NAMALWA (cell line): ENCODE results near the gene SERGEF.
"Not testable (repeated sequence)": the region's sequence is repeated elsewhere in the genome, so short reads cannot be mapped to it uniquely, and the experiment has no call there.

Experiments
- DNase-seq: peaks from one replicate; pipeline ENCODE4 v3.0.0-alpha.2; 2015; ENCODE audit warnings: low spot score

SERGEF gene

DNA sequence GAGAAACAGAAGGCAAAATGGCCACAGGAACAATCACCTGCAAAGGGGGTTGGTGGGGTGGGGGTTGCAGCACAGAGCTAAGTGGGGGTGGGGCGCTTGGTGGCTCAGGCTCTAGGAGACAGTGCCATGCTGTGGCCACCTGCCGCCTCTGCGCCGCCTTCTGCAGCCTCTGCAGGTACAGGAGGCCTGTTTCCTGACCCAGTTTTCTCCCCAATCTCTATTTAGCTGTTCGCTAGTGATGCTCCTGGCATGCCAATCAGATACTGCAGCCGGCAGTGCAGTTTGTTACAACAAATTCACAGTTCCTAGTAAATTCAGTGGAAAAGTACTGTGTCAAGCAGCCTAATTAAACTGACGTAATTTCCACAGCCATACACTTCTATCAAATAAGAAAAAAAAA is 106.4 kb downstream of the SERGEF start:
- no peak for DNase-seq

DNA sequence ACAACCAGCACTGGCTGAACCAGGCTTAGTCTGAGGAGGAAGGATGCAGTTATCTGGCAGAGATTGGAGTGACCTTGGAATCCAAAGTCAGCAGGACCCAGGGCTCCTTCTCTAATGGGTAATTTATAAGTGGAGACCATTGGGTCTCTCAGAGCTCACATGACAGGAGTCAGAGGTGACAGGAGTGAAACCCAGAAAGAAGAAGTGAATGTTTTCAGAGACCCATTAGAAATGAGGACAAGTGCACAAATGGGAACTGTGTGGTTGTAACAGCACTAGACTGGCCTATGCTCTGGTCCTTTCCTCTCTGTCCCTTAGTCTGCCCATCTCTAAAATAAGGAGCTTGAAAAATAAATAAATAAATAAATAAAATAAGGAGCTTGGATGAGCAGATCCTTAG is 107.4 kb downstream of the SERGEF start:
- DNase-seq, result no peak

DNA sequence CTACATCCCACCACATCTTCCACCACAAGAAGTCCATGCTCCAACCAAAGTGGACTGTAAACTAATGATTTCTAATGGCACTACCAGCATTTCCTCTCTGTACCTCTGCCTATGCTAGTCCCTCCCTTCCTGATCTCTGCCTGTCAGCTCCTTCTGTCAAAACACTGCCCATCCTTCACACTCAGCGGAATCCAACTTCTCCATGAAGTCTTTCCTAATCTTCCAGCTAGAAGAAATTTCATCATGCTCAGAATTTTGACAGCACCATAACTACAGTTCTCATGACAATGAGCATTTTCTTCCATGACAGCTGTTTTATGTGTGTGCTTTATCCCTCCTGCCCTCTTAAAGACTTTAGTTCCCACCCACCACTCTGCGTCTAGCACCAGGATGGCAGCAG is 111.4 kb downstream of the SERGEF start:
- DNase-seq, result no peak

DNA sequence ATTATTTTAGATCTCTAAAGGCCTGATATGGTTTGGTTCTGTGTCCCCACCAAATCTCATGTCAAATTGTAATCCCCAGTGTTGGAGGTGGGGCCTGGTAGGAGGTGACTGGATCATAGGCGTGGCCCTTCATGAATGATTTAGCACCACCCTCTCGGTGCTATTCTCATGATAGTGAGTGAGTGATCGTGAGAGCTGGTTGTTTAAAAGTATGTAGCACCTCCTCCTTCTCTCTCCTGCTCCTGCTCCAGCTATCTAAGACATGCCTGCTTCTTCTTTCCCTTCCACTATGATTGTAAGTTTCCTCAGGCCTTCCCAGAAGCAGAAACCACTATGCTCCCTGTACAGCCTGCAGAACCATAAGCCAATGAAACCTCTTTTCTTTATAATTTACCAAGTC is 114.1 kb downstream of the SERGEF start:
- no peak for DNase-seq

DNA sequence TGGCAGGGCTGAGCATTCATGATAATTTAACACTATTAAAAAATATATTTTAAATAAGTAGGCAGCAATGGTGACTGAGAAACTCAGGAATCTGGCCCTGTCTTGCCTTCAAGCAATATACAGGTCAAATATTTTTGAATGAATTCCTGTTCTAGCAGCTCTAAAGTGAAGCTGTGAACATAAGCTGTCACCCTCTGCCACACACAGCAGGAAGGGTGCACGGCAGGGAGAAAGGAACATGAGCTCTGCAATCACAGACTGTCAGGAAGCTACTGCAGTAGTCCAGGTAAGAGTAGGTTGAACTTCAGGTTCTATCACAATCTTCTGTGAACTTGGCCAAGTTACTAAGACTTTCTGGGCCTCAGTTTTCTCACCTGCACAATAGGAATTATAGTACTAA is 114.8 kb downstream of the SERGEF start:
- DNase-seq, result no peak

DNA sequence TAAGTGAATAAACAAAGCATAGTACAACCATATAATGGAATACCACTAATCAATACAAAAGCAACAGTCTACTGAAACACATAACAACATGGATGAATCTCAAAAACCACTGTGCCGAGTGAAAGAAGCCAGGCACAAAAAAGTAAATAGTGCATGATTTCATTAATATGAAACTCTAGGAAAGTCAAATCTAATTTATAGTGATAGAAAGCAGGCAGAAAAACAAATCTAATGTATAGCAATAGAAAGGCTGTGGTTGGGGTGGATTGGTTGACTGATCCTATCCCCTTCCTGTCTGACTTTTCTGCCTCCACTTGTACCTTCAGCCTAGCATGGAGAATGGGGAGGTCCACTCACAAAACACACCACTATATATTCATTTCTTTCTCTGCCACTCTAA is 115.4 kb downstream of the SERGEF start:
- DNase-seq, result no peak

DNA sequence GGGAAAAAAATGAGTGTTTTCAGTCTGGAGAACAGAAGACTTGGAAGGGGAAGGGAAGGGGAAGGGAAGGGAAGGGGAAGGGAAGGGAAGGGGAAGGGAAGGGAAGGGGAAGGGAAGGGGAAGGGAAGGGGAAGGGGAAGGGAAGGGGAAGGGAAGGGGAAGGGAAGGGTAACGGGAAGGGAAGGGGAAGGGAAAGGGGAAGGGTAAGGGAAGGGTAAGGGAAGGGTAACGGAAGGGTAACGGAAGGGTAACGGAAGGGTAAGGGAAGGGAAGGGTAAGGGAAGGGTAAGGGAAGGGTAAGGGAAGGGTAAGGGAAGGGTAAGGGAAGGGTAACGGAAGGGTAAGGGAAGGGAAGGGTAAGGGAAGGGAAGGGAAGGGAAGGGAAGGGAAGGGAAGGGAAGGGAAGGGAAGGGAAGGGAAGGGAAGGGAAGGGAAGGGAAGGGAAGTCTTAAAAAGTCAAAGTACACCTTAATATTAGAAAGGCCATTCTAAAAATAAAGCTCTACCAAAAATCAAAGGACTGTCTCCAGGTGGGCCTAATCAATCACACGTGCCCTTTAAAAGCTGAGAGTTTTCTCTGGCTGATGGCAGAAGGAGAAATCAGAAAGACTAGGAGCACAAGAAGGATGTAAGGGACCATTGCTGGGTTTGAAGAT is 116.2 kb downstream of the SERGEF start:
- DNase-seq, result not testable (repeated sequence)

DNA sequence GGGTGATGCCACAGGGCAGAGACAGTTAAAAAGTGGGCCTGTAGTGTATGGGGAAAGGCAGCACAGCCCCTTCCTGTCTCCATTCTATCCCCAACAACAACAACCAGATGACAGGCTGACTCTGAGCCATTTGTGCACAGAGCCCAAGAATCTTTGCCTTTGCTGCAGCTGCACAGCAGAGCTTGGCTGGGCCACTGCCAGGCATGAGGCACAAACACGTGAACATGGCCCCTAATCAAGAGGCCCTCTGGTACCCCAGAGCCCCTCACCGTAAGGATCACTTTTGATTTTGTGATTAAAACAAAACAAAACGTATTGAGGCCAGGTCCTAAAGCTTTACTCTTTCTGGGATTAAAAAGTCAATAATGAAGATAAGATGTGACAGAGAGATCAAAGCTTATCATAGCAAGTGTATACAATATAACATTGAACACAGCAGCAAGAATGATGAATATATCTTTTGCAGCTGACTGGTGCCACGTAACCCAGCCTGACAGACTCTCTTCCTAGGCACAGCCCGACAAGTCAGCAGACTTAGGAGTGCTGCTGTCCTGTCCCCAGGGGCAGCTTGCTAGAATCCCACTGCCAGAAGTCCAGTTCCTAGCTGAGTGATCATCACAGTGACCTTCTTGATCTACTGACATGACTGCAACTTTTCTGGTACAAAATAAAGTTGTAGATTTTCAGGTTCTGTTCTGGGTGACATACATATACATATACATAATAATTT is 117.8 kb downstream of the SERGEF start:
- no peak for DNase-seq

DNA sequence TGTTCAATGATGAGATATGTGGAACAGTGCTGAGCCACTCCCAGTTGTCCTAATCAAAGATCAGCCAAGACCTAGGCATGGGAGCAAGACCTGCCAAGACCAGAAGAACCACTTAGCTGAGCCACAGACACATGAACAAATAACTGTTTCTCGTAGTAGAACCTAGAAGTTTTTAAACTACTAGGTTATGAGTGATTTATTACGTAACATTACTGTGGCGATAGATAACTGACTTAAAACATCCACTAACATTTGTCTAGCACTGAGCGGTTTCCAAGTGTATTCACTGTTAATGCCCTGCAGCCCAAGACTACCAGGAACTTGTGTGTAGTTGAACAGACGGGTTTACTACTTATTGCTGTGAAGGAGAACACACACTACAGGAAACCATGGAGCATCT is 120.4 kb downstream of the SERGEF start:
- no peak for DNase-seq

DNA sequence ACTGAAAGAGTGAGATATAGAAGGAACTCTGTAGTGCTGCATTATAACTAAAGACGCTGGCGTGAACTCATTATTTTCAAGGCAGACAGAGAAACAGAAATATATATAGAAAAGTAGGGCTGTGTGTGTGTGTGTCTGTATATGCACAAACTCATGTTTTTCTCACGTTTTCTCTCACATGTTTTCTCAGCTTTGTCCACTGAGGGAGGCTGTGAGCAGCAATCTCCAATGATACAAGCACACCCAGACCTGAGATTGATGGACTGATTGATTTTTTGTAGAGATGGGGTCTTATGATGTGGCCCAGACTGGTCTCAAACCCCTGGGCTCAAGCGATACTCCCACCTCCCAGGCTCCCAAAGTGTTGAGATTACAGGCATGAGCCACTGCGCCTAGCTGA is 122.5 kb downstream of the SERGEF start:
- DNase-seq, result no peak

DNA sequence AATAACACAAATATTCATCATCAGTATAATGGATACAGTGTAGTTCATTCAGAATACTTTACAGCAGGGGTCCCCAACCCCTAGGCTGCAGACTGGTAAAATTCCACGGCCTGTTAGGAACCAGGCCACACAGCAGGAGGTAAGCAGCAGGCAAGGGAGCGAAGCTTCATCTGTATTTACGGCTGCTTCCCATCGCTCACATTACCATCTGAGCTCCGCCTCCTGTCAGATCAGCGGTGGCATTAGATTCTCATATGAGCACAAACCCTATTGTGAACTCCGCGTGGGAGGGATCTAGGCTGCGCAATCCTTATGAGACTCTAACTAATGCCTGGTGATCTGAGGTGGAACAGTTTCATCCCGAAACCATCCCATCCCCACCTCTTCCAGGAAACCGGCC is 125.1 kb downstream of the SERGEF start:
- no peak for DNase-seq

DNA sequence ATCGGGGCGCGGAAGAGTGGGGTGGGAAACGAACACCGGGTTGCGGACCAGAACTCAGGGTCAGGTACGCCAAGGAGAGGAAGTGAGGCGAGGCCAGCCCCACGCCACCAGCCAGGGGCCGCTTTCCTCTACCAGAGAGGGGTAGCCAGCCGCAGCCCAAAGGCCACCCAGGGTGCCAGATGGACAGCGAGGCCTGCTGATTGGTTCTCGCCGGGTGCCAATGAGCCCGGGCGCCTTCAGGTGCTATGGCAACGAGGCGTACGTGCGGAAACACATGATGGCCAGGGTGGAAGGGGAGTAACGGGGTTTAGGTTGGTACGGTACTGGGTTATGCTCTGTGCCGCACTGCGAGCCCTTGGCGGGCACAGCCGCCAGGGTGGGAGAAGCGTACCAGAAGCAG is 128.9 kb downstream of the SERGEF start:
- DNase-seq, result no peak

DNA sequence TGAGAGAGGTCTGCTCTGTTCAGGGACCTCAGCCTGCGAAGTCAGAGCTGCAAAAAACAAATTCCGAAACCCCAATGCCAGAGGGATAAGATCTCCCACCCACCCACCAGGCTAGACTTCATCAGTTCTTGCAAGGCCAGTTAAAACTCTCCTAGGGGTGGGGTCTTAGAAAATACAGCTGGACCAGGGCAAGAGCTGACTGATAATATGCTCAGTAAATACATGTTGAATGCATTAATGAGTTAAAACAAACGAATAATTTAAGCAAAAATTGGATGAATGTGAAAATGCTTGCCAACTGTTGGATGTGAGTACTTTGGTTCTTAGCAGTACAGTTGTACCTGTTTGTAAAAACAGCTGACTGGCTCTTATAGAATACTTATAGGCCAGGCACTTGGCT is 129.8 kb downstream of the SERGEF start:
- DNase-seq, result no peak

DNA sequence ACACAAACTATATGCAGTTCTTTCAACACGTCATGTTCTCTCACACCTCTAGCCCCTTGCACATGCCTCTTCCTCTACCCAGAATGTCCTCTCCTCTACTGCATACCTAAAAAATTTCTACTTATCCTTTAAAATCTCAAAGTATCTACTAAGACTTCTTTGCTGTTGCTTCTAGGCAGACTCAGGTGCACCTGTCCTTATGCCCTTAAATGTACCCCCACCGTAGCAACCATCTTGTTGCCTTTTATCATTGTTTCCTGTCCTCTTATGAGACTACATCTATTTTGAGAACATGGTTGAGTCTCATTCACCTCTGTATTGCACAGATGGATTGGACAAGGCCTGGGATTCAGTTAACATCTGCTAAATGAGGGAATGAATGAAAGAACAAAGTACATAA is 134.1 kb downstream of the SERGEF start:
- no peak for DNase-seq

DNA sequence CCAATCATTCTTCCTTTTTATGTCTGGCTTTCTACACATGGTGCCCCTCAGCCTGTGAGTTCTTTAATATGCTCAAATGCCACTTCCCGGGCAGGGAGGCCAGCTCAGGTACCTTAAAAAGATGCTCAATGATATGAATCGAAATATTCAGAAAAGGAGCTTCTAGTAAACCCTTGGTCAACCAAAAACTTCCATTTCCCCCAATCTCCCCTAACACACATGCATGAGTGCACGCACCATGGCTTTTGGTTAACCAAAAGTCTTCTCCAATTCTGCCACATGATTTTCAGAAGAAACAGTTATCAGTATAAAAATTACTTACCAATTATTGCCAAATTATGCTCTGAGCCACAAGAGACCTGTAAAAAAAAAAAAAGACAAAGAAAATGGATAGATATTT is 135.0 kb downstream of the SERGEF start:
- DNase-seq, result no peak

DNA sequence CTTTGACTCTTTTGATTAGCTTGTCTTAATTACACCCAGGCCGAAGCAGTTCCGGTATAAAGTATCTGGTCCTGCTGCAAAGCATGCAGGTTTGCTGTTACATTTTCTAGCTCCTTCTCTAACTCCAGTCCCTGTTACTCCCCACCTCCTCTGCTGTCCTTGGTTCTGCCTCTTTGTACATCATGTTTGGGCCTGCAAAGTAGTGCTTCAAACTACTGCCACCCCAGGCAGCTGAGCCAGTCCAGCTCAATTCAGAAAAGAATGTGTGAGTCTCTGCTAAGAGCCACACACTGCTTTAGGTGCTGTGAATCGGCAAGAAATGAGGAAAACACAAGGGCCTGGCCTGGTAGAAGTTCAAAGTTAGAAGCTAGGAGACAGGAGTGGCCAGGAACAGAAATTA is 136.0 kb downstream of the SERGEF start:
- DNase-seq, result no peak

DNA sequence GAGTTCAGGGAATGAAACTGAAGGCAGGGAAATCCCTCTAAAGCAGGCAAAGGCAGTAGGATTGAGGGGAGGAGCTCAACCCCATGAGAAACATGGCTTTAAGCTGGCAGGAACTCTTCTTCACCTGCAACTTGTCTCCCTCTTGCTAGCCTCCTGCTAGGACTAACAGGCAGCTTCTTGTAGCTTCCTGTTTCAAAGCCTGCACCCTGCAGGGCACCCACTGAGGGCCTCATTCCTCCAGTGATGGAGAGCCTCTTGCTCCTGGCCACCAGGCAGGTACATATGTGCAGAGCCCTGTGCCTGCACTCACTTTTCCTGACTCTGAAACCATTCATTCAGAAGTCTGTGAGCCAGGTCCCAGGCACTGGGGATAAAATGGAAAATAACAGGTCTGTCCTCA is 137.0 kb downstream of the SERGEF start:
- no peak for DNase-seq

DNA sequence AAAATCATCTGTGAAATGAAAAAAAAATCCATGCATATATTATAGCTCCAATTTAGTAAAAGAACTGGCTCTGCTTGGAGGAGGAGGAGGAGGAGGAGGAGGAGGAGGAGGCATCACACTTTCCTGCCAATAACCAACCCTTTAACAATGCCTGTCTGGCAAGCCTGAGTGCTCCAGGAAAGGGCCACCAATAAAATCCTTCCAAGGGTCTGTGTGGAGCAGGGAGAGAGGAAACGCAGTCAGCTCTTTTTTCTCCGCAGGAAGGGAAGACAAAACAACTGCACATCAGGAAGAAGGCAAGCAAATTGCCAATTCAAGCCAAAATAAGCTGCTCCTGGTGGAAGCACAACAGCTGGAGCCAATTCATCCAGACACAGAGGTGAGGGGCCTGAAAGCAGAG is 139.3 kb downstream of the SERGEF start:
- no peak for DNase-seq

DNA sequence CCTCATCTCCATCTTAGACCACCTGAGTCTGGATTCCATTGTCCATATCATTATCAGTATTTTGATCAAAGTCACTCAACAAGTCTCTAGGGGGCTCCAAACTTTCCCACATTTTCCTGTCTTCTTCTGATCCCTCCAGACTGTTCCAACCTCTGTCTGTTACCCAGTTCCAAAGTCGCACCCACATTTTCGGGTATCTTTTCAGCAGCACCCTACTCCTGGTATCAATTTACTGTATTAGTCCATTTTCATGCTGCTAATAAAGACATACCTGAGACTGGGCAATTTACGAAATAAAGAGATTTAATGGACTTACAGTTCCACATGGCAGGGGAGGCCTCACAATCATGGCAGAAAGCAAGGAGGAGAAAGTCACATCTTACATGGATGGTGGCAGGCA is 144.4 kb downstream of the SERGEF start:
- DNase-seq, result not testable (repeated sequence)

DNA sequence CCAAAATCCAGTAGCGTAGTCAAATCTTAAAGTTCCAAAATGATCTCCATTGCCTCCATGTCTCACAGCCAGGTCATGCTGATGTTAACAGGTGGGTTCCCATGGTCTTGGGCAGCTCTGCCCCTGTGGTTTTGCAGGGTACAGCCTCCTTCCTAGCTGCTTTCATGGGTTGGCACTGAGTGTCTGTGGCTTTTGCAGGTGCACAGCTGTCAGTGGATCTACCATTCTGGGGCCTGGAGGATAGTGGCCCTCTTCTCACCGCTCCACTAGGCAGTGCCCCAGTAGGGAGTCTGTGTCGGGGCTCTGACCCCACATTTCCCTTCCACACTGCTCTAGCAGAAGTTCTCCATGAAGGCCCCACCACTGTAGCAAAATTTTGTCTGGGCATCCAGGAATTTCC is 145.5 kb downstream of the SERGEF start:
- no peak for DNase-seq

DNA sequence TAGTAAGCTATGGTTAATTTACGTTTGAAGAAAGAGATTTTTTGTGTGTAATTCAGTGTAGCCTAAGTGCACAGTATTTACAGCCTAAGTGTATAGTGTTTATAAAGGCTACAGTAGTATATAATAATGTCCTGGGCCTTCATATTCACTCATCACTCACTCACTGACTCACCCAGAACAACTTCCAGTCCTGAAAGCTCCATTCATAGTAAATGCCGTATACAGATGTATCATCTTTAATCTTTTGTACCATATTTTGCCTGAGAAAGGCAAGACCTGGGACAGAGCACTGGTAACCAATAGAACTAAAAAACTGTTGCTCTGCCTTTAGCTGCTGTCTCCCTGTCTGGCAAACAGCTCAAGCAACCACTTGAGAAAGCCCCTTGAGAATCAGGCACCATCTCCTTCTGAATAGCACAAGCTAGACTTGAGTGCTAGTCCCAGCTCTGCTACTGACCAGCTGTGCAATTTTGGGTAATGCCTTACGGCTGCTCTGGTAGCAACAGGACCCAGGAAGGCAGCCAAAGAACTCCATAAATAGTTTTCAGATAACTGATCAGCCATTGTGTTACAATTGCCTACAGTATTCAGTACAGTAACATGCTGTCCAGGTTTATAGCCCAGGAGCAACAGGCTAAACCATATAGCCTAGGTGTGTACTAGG is 146.9 kb downstream of the SERGEF start:
- no peak for DNase-seq

DNA sequence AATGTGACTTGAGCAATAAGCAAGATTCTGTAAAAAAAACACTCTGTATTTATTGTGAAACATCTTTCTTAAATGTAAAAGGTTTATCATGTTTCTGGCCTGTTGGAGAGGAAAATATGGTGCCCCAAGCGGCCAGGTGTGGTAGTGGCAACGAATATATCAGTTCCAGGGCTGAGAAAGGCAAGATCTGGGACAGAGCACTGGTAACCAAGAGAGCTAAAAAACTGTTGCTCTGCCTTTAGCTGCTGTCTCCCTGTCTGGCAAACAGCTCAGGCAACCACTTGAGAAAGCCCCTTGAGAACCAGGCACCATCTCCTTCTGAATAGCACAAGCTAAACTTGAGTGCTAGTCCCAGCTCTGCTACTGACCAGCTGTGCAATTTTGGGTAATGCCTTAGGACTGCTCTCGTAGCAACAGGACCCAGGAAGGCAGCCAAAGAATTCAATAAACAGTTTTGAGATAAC is 148.3 kb downstream of the SERGEF start:
- DNase-seq, result peak; percentile 40

DNA sequence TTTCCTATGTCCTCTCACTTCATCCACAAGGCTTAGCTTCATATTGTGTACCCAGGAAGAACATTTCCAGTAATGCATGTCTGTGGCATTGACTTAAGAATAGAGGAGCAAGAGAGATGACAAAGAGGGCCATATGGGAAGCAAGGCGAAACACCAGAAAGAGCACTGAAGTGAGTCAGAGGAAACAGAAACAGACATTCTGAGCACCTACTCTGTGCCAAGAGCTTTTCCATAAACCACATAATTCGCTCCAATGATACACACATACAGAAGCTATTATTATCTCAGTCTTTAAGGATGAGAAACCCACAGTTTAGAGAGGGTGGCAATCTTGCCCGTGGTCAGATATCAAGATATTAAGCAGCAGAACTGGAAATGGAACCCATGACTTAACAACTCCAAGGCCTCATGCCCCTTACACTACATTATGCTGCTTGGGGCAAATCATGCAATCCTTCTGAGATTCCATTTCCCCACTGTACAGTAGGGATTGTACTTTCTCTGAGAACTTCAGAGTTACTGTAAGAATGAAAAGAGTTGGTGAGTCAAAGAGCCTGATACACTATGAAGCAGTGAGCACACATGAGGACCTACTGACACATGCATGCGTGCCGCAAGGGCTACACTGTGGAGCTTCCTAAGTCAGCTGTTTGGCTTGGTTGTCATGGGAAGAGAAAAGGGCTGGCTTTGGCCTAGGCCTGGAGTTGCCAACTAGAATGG is 151.7 kb downstream of the SERGEF start:
- no peak for DNase-seq
